Measurements from ENCODE around the gene TSPAN10.

Gene TSPAN10

GRCh38 chr17:81651692-81652091 is 14.7 kb downstream of the TSPAN10 start:
- DNase-seq, result no peak
- H3K36me3 ChIP-seq, result no peaks in the 10 kb centered on the region
- intact Hi-C loops (cut with DNase I; ENCODE audit: low total_unique reads), result no loop called here
- no peak for TF ChIP-seq CTCF (IDR thresholded peaks at IDR 0.05)
- H3K27me3 ChIP-seq, result peaks cover 0 to 90% of the 10 kb centered on the region in 2 donors
- H3K9me3 ChIP-seq, result no peaks in the 10 kb centered on the region
- H3K27ac ChIP-seq, result no peak overlapping the region
- peaks cover 0 to 10% (median 0%) of the 10 kb centered on the region in 4 donors for H3K4me1 ChIP-seq
- H3K4me3 ChIP-seq, result no peak overlapping the region

- H3K27ac ChIP-seq, result no peak overlapping the region
- DNase-seq, result no peak
- no peak overlapping the region for H3K4me3 ChIP-seq
- peaks cover 0 to 5% (median 0%) of the 10 kb centered on the region in 4 donors for H3K4me1 ChIP-seq
- TF ChIP-seq CTCF (IDR thresholded peaks at IDR 0.05), result no peak
- intact Hi-C loops (cut with DNase I; ENCODE audit: low total_unique reads), result no loop called here
- H3K27me3 ChIP-seq, result peaks cover 0 to 76% of the 10 kb centered on the region in 2 donors
- no peaks in the 10 kb centered on the region for H3K36me3 ChIP-seq
- no peaks in the 10 kb centered on the region for H3K9me3 ChIP-seq
Measured at GRCh38 chr17:81652906-81653771, 16.1 kb downstream of the TSPAN10 start.

- intact Hi-C loops (cut with DNase I; ENCODE audit: low total_unique reads), result no loop called here
- no peaks in the 10 kb centered on the region for H3K9me3 ChIP-seq
- no peaks in the 10 kb centered on the region for H3K4me1 ChIP-seq
- no peak overlapping the region for H3K27ac ChIP-seq
- DNase-seq, result no peak
- no peak overlapping the region for H3K4me3 ChIP-seq
- H3K27me3 ChIP-seq, result peaks cover 0 to 52% of the 10 kb centered on the region in 2 donors
- no peak for TF ChIP-seq CTCF (IDR thresholded peaks at IDR 0.05)
- no peaks in the 10 kb centered on the region for H3K36me3 ChIP-seq
Measured at GRCh38 chr17:81655378-81656117, 18.6 kb downstream of the TSPAN10 start.

- Histone ChIP-seq H3K27me3 (peaks cover 0 to 45% of the 10 kb centered on the region in 2 donors), H3K9me3 (no peaks in the 10 kb centered on the region), H3K4me1 (no peaks in the 10 kb centered on the region), H3K27ac (no peak within 1 kb of the TSS), H3K36me3 (no peaks in the 10 kb centered on the region), H3K4me3 (no peak within 1 kb of the TSS)
- no peak for TF ChIP-seq CTCF (IDR thresholded peaks at IDR 0.05)
- DNase-seq, result no peak
- intact Hi-C loops (cut with DNase I; ENCODE audit: low total_unique reads), result no loop called here
Measured at GRCh38 chr17:81656118-81656743, 19.2 kb downstream of the TSPAN10 start, which contains the start of gene PDE6G. TSS of gene PDE6G (minus strand) at chr17:81656542. CDS start at chr17:81653305, 3,237 bp downstream.

GRCh38 chr17:81656835-81657234 is 19.8 kb downstream of the TSPAN10 start:
- no peak for DNase-seq
- no peaks in the 10 kb centered on the region for H3K4me1 ChIP-seq
- intact Hi-C loops (cut with DNase I; ENCODE audit: low total_unique reads), result no loop called here
- peaks cover 0 to 39% of the 10 kb centered on the region in 2 donors for H3K27me3 ChIP-seq
- no peak for TF ChIP-seq CTCF (IDR thresholded peaks at IDR 0.05)
- H3K9me3 ChIP-seq, result no peaks in the 10 kb centered on the region
- no peak overlapping the region for H3K4me3 ChIP-seq
- H3K27ac ChIP-seq, result no peak overlapping the region
- H3K36me3 ChIP-seq, result no peaks in the 10 kb centered on the region
